ENCODE measurements around the gene RNF38. TPM values are rescaled to one million over a fixed set of nuclear protein-coding genes. Genes with fewer than 3 reads are reported as not detected.
"Not testable (repeated sequence)": the region's sequence is repeated elsewhere in the genome, so short reads cannot be mapped to it uniquely, and the experiment has no call there.

RNF38 gene
- total RNA-seq, 1 donor from 2014 or later: 20.1 TPM

- intact Hi-C loops (cut with DNase I): no loop called here
- no peak for DNase-seq
- ATAC-seq (ENCODE audit: poor library complexity): no peak
Measured at GRCh38 chr9:36345103-36345846, 54.8 kb downstream of the RNF38 start.

DNA sequence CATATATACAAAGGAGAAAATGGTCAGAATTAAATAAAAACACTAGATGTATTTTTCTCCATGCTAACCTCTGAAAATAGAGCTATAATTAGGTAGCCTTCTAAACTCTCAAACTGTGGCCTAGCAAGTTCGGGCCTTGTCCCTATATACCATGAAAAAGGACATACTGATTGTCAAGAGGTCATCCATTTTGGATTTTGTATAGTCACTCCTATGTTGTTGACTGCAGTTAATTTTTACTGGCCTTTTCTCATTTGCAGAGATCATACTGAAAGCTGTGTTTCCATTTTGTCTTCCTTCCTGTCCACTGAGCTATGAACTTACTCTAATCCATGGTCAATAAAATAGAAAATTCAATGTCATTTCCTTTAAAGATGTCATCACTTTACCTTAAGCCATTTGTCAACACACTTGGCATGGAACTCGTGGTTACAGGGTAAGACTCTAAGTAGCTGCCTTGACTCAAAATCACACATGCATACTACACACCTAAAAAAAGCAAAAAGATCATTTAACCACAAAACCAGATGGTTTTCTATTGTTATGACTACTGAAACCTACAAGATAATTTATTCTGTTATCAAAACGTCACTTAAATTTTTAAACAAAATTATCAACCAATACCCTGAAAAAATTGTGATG lies 58.0 kb downstream of the RNF38 start:
- no peak for DNase-seq
- ATAC-seq (ENCODE audit: poor library complexity): no peak
- intact Hi-C loops (cut with DNase I): no loop called here

- DNase-seq (no peak), ATAC-seq (ENCODE audit: poor library complexity) (peak; percentile 96)
- intact Hi-C loops (cut with DNase I): loop anchor here (10.0 kb wide), 1 partner anchor 243 kb away; no protein-coding TSS in a partner anchor
Measured at GRCh38 chr9:36337865-36338264, 62.2 kb downstream of the RNF38 start.

DNA sequence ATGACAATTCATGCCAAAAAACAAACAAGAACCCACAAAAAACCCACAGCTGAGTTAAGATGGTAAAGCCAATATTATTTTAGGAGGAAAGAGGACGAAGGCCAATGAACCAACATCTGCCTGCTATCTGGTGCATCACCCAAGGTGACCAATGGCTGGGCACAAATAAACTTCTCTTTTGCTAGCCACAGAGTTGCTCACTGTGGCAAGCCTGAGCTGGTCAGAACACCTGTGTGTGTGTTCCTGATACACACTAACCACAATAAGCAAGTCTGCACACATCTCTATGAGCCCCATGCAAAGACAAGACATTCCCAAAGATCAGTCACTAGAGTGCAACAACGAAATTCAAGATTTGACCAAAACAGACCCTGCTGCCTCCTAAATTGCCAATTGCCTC lies 63.1 kb downstream of the RNF38 start:
- no peak for DNase-seq
- no peak for ATAC-seq (ENCODE audit: poor library complexity)
- intact Hi-C loops (cut with DNase I): loop anchor here (10.0 kb wide), 1 partner anchor 242 kb away; no protein-coding TSS in a partner anchor

DNA sequence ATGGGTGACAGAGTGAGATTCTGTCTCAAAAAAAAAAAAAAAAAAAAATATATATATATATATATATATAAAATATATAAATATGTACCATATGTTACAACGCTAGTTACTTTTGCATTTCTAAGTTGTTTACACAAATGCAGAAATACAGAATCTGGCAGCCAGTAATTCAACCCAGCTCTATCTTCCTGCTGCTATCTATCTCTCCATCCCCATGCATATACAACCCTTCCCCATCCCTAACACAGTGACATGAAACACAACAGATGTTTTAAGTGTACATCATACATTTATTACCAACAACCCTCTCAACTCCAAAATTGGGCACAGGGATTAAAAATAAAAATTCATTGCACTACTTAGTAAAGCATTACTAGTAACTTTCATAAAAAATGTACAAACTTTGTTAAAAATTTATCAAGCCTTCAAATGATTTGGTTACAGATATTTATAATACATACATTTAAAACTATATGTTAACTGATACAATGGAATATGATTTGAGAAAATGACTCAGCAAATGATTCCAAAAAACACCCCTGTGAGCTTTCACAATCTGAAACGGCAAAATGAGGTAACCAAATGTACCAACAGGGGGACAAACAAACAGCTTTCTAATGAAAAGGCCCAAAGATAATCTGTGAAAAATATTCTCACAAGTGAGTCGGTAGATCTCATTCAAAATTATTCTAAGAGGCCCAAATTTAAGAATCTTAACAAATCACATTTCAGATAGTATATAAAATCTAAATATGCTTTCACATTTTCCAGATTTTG lies 63.8 kb downstream of the RNF38 start:
- intact Hi-C loops (cut with DNase I): loop anchor here (10.0 kb wide), 1 partner anchor 242 kb away; no protein-coding TSS in a partner anchor
- no peak for DNase-seq
- ATAC-seq (ENCODE audit: poor library complexity): no peak

- ATAC-seq (ENCODE audit: poor library complexity): no peak
- intact Hi-C loops (cut with DNase I): loop anchor here (10.0 kb wide), 1 partner anchor 237 kb away; no protein-coding TSS in a partner anchor
- no peak for DNase-seq
Measured at GRCh38 chr9:36332006-36332405, 68.1 kb downstream of the RNF38 start.

DNA sequence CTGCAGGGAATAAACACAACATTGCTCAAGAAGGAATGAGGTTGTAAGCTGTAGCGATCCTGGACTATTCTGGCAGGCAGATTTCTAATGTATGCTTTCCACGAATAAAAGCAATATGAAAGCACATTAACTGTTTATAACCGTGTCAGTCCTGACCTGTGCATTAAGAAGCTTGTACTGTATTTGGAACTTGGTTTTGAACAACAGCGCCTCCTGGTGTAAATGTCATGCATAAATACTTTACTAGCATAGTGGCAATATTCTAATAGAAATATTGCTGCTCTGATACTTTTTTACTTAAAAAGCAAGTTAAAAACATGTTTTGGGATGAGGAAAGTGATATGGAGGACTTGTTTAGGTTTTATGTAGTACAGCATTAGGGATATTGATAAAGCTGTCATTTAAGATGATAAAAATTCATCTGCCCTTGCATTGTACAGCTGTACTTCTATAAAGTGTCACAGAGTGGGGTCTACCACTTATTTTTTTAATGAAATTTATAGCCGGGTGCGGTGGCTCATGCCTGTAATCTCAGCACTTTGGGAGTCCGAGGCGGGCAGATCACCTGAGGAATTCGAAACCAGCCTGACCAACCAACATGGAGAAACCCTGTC lies 71.2 kb downstream of the RNF38 start:
- ATAC-seq (ENCODE audit: poor library complexity) (peak; percentile 74), DNase-seq (no peak)
- intact Hi-C loops (cut with DNase I): loop anchor here (5.0 kb wide), 1 partner anchor 72 kb away; the partner anchor contains the start of gene GNE

DNA sequence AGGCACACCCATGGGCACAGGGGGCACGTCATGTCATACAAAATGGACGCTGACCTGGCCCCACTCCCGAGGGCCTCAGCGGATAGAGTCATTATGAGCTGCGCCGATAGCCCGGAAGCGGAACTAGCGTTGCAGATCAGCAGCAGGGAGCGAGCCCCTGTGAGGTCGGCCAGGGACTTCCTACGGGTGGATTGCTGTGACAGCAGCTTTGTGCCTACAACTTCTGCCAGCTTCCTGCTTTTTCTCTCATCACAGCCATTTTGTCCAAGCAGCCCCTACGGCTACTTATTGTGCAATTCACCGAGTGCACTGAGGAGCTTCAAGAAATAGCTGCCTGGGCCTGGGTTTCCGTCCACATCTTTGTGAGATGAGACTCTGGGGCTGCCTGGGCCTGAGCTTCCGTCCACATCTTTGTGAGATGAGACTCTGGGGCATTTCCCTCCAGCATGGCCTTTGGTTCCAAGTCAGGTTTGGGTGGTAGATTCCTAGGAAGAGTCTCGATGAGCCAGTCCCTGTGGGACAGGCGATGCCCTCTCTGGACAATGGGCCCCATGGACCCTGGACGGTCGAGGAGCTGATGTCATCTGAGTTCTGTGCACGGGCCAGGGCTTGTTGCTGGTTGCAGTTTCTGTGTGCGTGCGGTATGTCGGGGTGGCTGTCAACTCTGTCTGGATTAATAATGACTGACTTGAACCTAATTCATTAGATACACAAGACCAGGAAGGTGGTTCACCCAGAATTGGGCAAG lies 74.8 kb downstream of the RNF38 start:
- peak; percentile 73 for DNase-seq
- intact Hi-C loops (cut with DNase I): loop anchor here (5.0 kb wide), 1 partner anchor 68 kb away; the partner anchor contains the start of gene GNE
- ATAC-seq (ENCODE audit: poor library complexity): peak; percentile 62

- intact Hi-C loops (cut with DNase I): no loop called here
Measured at GRCh38 chr9:36323926-36324325, 76.1 kb downstream of the RNF38 start.

GRCh38 chr9:36322462-36322861 lies 77.6 kb downstream of the RNF38 start:
- no peak for ATAC-seq (ENCODE audit: poor library complexity)
- no peak for DNase-seq
- intact Hi-C loops (cut with DNase I): no loop called here

More at GRCh38 chr9:36323926-36324325, 76.1 kb downstream of the RNF38 start:
- no peak for DNase-seq
- no peak for ATAC-seq (ENCODE audit: poor library complexity)

GRCh38 chr9:36321903-36322302 lies 78.2 kb downstream of the RNF38 start:
- ATAC-seq (ENCODE audit: poor library complexity); intact Hi-C loops (cut with DNase I); DNase-seq: not testable (repeated sequence)

DNA sequence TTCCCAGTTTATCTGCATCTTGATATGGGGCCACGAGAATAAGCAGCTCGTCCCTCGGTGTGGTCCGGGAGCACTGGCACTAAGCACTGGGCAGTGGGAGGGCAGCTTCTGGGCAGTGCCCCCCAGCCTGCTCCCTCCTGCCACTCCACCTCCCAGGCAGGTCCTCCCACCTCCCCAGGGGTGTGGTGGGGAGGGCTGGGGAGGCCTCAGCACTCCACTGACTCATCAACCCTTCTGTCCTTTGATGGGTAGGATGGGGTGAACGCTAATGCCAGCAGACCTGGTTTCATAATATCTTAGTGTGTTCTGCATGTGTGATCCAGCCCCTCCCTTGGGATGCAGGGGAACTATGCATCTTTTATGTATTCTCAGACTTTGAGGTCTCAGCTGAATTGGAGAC lies 79.6 kb downstream of the RNF38 start:
- DNase-seq (no peak), ATAC-seq (ENCODE audit: poor library complexity) (no peak)
- intact Hi-C loops (cut with DNase I): no loop called here

DNA sequence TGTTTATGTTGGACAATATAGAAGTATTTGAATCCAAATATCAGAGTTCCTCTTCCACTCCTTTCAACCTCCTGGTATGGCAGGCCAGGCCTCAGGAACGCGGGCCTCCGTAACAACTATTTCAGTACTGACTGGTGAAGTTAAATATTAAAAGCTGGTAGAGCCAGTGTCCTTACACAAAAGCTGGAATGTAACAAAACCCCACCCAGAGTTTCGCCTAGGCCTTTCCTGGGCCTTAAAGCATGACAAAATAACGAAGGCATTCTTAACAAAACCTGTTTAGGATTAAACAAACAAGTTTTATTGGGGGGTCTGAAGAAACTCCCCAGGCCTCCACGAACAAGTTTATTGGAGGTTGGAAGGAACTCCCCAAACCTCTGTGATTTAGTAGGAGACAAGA lies 80.3 kb downstream of the RNF38 start:
- intact Hi-C loops (cut with DNase I): no loop called here
- ATAC-seq (ENCODE audit: poor library complexity): no peak
- no peak for DNase-seq

- DNase-seq (no peak), ATAC-seq (ENCODE audit: poor library complexity) (no peak)
- intact Hi-C loops (cut with DNase I): no loop called here
Measured at GRCh38 chr9:36319183-36319582, 80.9 kb downstream of the RNF38 start.

GRCh38 chr9:36318212-36318802 lies 81.8 kb downstream of the RNF38 start:
- ATAC-seq (ENCODE audit: poor library complexity) (no peak), DNase-seq (no peak)
- intact Hi-C loops (cut with DNase I): no loop called here

DNA sequence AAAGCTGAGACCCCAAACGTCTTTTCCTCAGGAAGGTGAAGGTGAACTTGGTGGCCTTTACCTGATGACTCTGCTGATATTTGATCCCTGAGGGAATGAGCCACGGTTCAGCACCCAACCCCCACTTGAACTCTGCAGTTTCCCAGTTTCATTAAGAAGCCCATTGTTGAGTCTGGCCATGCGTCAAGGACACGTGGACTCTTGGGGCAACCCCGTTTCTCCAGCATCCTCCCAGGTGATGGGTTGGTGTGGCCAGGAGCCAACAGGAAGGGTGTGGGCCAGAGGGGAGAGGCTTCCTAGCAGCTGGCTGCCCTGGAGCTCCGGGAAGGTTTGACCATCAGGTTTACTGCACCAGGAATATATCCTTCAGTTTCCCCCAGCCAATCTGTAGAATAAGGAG lies 82.3 kb downstream of the RNF38 start:
- DNase-seq (peak; percentile 47), ATAC-seq (ENCODE audit: poor library complexity) (no peak)
- intact Hi-C loops (cut with DNase I): no loop called here

GRCh38 chr9:36316611-36317317 lies 83.3 kb downstream of the RNF38 start:
- intact Hi-C loops (cut with DNase I): no loop called here
- DNase-seq (no peak), ATAC-seq (ENCODE audit: poor library complexity) (no peak)

Measured in Right ventricle myocardium superior (tissue), 1 donor.